Heart right ventricle (tissue), 16 donors: ENCODE measurements around the gene SURF4. TPM values are rescaled to one million over a fixed set of nuclear protein-coding genes. Genes with fewer than 3 reads are reported as not detected.
A peak's percentile ranks its signal among the peaks of the same experiment; 100 is the strongest.

Experiments used
- ATAC-seq, 8 donors: fragments of 200-7000 bp; cut with Tn5 transposase; one replicate each; pipeline ENCODE4 v1.9.1; 2020; ENCODE audit warnings: mild to moderate bottlenecking in 8 of 8, moderate library complexity in 8 of 8, moderate number of reproducible peaks in 1 of 8
- DNase-seq, 2 donors: peaks; one replicate each; pipeline ENCODE4 v3.0.0-alpha.2; 2020
- H3K27ac ChIP-seq, 10 donors: fragments of 200-600 bp; sonication (generic) in 2 of 10; one replicate each; pipeline versions ENCODE4 v1.5.0 to v1.8.0; 2020 to 2022; ENCODE audit warnings: mild to moderate bottlenecking in 3 of 10
- H3K27me3 ChIP-seq, 7 donors: fragments of 200-600 bp; one replicate each; pipeline ENCODE4 v1.8.0; 2021 to 2022; ENCODE audit warnings: mild to moderate bottlenecking in 2 of 7
- H3K36me3 ChIP-seq, 9 donors: fragments of 200-600 bp; sonication (generic) in 1 of 9; one replicate each; pipeline versions ENCODE4 v1.5.0 to v1.8.0; 2020 to 2022; ENCODE audit warnings: mild to moderate bottlenecking in 2 of 9
- H3K4me1 ChIP-seq, 9 donors: fragments of 200-600 bp; sonication (generic) in 1 of 9; one replicate each; pipeline versions ENCODE4 v1.5.0 to v1.8.0; 2020 to 2022; ENCODE audit warnings: mild to moderate bottlenecking in 4 of 9
- H3K4me3 ChIP-seq, 10 donors: fragments of 200-600 bp; sonication (generic) in 2 of 10; one replicate each; pipeline versions ENCODE4 v1.5.0 to v1.8.0; 2020 to 2022; ENCODE audit warnings: mild to moderate bottlenecking in 7 of 10, moderate library complexity in 2 of 10
- H3K9me3 ChIP-seq, 11 donors: fragments of 200-600 bp in 10 of 11; sonication (generic) in 2 of 11; one replicate each; pipeline versions ENCODE4 v1.5.0 to v1.8.0; 2013 to 2022; ENCODE audit warnings: mild to moderate bottlenecking in 2 of 11, control low read depth in 1 of 11, moderate library complexity in 1 of 11
- WGBS, 2 donors: extraction: QIAGEN DNeasy Blood & Tissue Kit; methylation state at CpG; one replicate each; pipeline ENCODE4 v1.1.7; 2013; ENCODE audit warnings: inconsistent platforms in 1 of 2; 5-methylcytosine and 5-hydroxymethylcytosine counted together
- intact Hi-C, 10 donors: fragments of 100-400 bp; cut with DNase I; formaldehyde crosslinking; loops; one replicate each; pipeline versions ENCODE4 v1.11.1 to v1.14.2; 2022
- polyA plus RNA-seq, 2 donors: library from polyadenylated mRNA; stranded (reverse); fragments of 200-250 nt; gene quantifications; one replicate each; pipeline ENCODE4 v1.2.3, GENCODE V29; 2013
- total RNA-seq, 10 donors: library from RNA; stranded (reverse); fragmentation: NEBNext Ultra II Directional in 3 of 10; extraction: Animal tissue kit (Norgen Biotek cat#: 25700) in 3 of 10; gene quantifications; one replicate each; pipeline versions ENCODE4 v1.2.1 to v1.2.4, GENCODE V29; 2021 to 2023
- TF ChIP-seq, protein P1 (sequence below), 9 donors: fragments of 200-600 bp; sonication (generic) in 2 of 9; IDR thresholded peaks; one replicate each; pipeline versions ENCODE4 v1.5.0 to v1.8.0; 2021 to 2022; ENCODE audit warnings: antibody characterized with exemption in 9 of 9, mild to moderate bottlenecking in 5 of 9, moderate library complexity in 1 of 9
- donor health status: Arrhythmogenic right ventricular cardiomyopathy.
- donor health status: ischemic (EF 13 %, LVEDD 7.1; RV severe dilation, severe dysfunction).
- donor health status: healthy with polysubstance abuse.
- donor health status: DM: no; HTN: yes; CAD: no.
- donor health status: DM: no; HTN: no; CAD: no.
- donor health status: ischemic (EF 25% LVEDD 6.9; RV normal size, moderate dysfunction).
- donor health status: ischemic (EF 25% LVEDD 5.7; RV mildly dilated, moderate dysfunction).
- donor health status: healthy.
- donor health status: DM: yes; HTN: yes; CAD: no.
- donor health status: Ischemic cardiomyopathy.
- donor health status: ischemic (EF 35%, LVEDD 5.7; RV mildly dilated, moderate dysfunction).
- donor health status: nonischemic (EF 11% LVEDD 7.7; RV severe dilation, severe dysfunction).
- donor health status: DM: yes; HTN: yes; CAD: no.
- donor health status: PGD.
- donor health status: ischemic (EF 29% LVEDD 5.4; RV normal size, mild dysfunction).
- donor health status: nonischemic (EF 23%, LVEDD 6.1; RV moderate dilation, normal function).

SURF4 gene
- total and polyA plus RNA-seq, 12 donors, result 21.5 to 113 (median 64.2) TPM

DNA sequence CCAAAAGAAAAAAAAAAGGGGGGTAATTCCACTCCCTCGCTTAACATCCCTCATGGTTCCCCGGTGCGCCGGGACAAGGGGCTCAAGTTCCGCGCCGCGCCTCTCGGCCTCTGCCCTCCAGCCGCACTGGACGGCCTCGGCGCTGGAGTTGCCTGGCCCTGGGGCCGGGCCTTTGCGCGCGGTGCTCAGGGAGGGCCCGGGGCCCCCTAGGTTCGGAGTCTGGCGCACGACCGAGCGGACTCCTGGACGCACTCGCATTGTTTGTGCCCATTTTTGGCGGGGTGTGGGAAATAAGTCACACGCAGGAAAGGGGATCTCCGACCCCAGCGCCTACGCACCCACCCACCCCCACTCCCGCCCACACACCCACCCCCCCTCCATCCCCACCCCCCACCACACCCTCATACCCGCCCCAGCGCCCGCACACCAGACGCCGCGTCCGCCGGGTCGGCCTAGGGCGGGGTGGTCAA lies 28.3 kb downstream of the SURF4 start:
- ATAC-seq (peak; percentile 56 to 78 (median 66)), DNase-seq (peak in 1 of 2 donors; percentile 46)
- intact Hi-C loops, result loop anchor here in 2 of 10 donors (5.0 to 10.0 kb wide), 2 partner anchors 110 to 137 kb away; partner anchors contain the start of gene CACFD1 (in 1 of the 2)
- Histone ChIP-seq H3K27ac (peak overlapping the region; percentile 52 to 99 (median 90)), H3K4me1 (peaks cover 5 to 34% (median 30%) of the 10 kb centered on the region in 9 donors), H3K27me3 (no peaks in the 10 kb centered on the region), H3K4me3 (peak overlapping the region; percentile 71 to 100 (median 96)), H3K9me3 (no peaks in the 10 kb centered on the region), H3K36me3 (peaks cover 0 to 76% (median 51%) of the 10 kb centered on the region in 9 donors)
- WGBS, 2 donors, result 0% methylated on average over 37 to 41 of the region's 41 CpGs
- TF ChIP-seq, protein P1, sequence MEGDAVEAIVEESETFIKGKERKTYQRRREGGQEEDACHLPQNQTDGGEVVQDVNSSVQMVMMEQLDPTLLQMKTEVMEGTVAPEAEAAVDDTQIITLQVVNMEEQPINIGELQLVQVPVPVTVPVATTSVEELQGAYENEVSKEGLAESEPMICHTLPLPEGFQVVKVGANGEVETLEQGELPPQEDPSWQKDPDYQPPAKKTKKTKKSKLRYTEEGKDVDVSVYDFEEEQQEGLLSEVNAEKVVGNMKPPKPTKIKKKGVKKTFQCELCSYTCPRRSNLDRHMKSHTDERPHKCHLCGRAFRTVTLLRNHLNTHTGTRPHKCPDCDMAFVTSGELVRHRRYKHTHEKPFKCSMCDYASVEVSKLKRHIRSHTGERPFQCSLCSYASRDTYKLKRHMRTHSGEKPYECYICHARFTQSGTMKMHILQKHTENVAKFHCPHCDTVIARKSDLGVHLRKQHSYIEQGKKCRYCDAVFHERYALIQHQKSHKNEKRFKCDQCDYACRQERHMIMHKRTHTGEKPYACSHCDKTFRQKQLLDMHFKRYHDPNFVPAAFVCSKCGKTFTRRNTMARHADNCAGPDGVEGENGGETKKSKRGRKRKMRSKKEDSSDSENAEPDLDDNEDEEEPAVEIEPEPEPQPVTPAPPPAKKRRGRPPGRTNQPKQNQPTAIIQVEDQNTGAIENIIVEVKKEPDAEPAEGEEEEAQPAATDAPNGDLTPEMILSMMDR (IDR thresholded peaks at IDR 0.05), result peak in 3 of 9 donors; percentile 7 to 28 (median 23)

DNA sequence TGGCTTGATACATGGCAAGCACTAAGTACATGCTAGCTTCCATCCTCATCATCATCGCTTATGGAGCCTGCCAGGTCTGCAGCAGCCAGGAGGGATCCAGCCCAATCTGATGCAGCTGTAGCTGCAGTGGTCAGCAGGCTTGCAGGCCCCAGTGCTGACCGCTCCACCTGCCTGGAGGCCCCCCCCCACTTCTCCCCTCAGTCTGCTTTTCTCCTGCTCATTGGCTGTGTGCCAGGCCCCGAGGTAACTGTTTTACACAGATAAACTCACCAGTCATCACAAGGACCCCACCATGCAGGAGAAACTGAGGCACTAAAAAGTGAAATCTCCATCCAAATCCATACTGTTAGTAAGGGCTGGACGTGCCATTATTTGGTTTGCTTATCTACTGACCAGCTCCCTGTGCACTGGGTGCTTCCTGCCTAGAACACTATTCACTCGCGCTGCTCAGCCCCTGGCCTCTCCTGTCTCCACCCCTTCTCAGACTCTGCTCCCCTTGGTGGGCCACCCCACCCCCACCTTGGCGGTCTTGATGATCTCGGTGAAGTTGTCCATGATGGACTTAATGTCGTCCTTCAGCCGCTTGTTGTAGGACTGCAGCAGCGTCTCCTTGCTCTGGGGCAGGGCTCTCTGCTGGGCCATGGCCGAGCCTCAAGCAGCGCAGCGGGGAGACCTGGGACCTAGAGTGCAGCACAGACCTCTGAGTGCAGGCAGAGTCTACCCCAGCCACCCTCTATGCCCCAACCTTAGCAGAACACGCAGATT lies 29.7 kb downstream of the SURF4 start:
- H3K9me3 ChIP-seq, result no peaks in the 10 kb centered on the region
- DNase-seq, result no peak
- H3K4me1 ChIP-seq, result peaks cover 5 to 45% (median 30%) of the 10 kb centered on the region in 9 donors
- H3K27ac ChIP-seq, result peak overlapping the region in 8 of 10 donors; percentile 86 to 99 (median 90)
- TF ChIP-seq, protein P1 (IDR thresholded peaks at IDR 0.05), result no peak
- 68 to 72% methylated on average over 15 of the region's 15 CpGs for WGBS, 2 donors
- intact Hi-C loops, result loop anchor here in 2 of 10 donors (5.0 to 10.0 kb wide), 2 partner anchors 111 to 139 kb away; partner anchors contain the start of gene CACFD1 (in 1 of the 2)
- H3K36me3 ChIP-seq, result peaks cover 0 to 76% (median 48%) of the 10 kb centered on the region in 9 donors
- peak in 1 of 8 donors; percentile 0 for ATAC-seq
- H3K27me3 ChIP-seq, result no peaks in the 10 kb centered on the region
- H3K4me3 ChIP-seq, result peak overlapping the region in 8 of 10 donors; percentile 76 to 100 (median 96)

DNA sequence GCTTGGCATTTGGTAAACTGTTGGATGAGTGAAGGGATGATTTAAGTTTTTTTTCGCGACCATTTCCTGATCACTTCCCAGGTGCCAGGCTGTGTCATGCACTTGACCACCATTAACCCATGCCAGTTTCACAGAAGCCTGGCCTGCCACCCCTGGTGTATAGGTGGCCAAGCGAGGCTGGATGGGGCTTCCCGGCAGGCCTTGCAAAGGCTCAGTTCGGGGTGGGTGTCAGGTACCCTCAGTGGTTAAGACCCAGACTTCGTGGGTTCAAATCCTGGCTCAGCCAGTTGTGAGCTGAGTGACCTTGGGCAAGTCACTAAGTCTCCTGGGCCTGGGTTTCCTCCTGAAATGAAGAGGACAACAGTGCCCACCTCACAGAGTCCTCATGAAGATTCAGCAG lies 30.3 kb downstream of the SURF4 start:
- peaks cover 0 to 76% (median 47%) of the 10 kb centered on the region in 9 donors for H3K36me3 ChIP-seq
- ATAC-seq (no peak), DNase-seq (no peak)
- TF ChIP-seq, protein P1 (IDR thresholded peaks at IDR 0.05), result no peak
- H3K27me3 ChIP-seq, result no peaks in the 10 kb centered on the region
- peaks cover 5 to 51% (median 30%) of the 10 kb centered on the region in 9 donors for H3K4me1 ChIP-seq
- H3K9me3 ChIP-seq, result no peaks in the 10 kb centered on the region
- H3K27ac ChIP-seq, result no peak overlapping the region
- H3K4me3 ChIP-seq, result no peak overlapping the region
- 95 to 96% methylated on average over 6 of the region's 6 CpGs for WGBS, 2 donors
- intact Hi-C loops, result loop anchor here in 2 of 10 donors (5.0 to 10.0 kb wide), 2 partner anchors 112 to 139 kb away; partner anchors contain the start of gene CACFD1 (in 1 of the 2)

DNA sequence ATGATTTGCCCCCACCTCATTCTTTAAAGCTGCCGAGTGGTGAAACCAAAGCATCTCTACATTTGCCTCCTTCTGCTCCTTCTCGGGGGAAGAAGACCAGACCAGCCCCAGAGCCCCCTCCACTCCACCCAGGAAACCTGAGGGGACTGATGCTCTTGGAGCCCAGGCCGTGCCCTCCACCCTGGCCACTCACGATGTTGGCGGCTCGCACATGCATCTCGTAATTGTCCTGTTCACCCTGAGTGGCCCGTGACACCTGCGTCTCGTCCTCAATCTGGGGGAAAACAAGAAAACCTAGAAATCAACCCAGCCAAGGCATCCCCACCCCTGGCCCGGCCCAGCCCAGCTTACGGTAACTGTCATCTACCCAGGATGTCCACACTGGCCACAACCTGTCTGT lies 30.9 kb downstream of the SURF4 start:
- no peak for ATAC-seq

More for the DNA sequence above, 30.9 kb downstream of the SURF4 start:
- Histone ChIP-seq H3K36me3 (peaks cover 0 to 76% (median 41%) of the 10 kb centered on the region in 9 donors), H3K9me3 (no peaks in the 10 kb centered on the region), H3K27me3 (no peaks in the 10 kb centered on the region), H3K4me3 (no peak overlapping the region), H3K27ac (no peak overlapping the region), H3K4me1 (peaks cover 5 to 56% (median 29%) of the 10 kb centered on the region in 9 donors)
- TF ChIP-seq, protein P1 (IDR thresholded peaks at IDR 0.05), result no peak
- WGBS, 2 donors, result 95 to 96% methylated on average over 12 of the region's 12 CpGs
- DNase-seq, result no peak
- intact Hi-C loops, result loop anchor here in 2 of 10 donors (5.0 to 10.0 kb wide), 2 partner anchors 112 to 140 kb away; partner anchors contain the start of gene CACFD1 (in 1 of the 2)
